Measurements from ENCODE around the gene SNAPIN. TPM values are rescaled to one million over a fixed set of nuclear protein-coding genes. Genes with fewer than 3 reads are reported as not detected.
A peak's percentile ranks its signal among the peaks of the same experiment; 100 is the strongest.

Gene SNAPIN
- total RNA-seq, 1 experiment from 2014 or later = 29.0 TPM

GRCh38 chr1:153649137-153649862 is 9.2 kb upstream of the SNAPIN start:
- Histone ChIP-seq H3K79me2 (ENCODE audit: insufficient read depth, low read length) (no peaks in the 10 kb centered on the region), H3K56ac (ENCODE audit: insufficient read length, low read depth, low read length) (no peak overlapping the region), H2BK120ac (ENCODE audit: low read depth, low read length, poor library complexity, severe bottlenecking) (no peak overlapping the region), H3K18ac (ENCODE audit: insufficient read length, low read depth, low read length) (no peak overlapping the region), H3K23ac (ENCODE audit: insufficient read length, low read depth, low read length) (no peak overlapping the region), H3K23me2 (ENCODE audit: insufficient read length, low read depth, low read length, poor library complexity, severe bottlenecking) (no peaks in the 10 kb centered on the region), H2BK20ac (ENCODE audit: low read depth, low read length, poor library complexity, severe bottlenecking) (no peak overlapping the region), H4K8ac (replicated peaks; ENCODE audit: insufficient read length, low read depth, low read length) (no peak overlapping the region), H4K20me1 (ENCODE audit: control insufficient read depth, insufficient read depth, insufficient read length) (no peaks in the 10 kb centered on the region), H3T11ph (ENCODE audit: low read length) (no peak overlapping the region), H4K91ac (ENCODE audit: insufficient read length, low read depth, low read length) (no peak overlapping the region), H3K9ac (ENCODE audit: extremely low read depth, insufficient read length, low read length) (no peak overlapping the region), H3K4me2 (ENCODE audit: insufficient read depth, insufficient read length, low read length) (no peak overlapping the region), H3K27me3 (ENCODE audit: insufficient read depth, low read length) (no peaks in the 10 kb centered on the region), H4K5ac (ENCODE audit: insufficient read length, low read depth, low read length) (no peak overlapping the region), H2BK15ac (ENCODE audit: low read depth, low read length) (no peak overlapping the region), H2AFZ (ENCODE audit: low read length) (no peak overlapping the region), H3K4ac (ENCODE audit: low read depth, low read length) (no peak overlapping the region), H3K27ac (ENCODE audit: insufficient read length, low read depth, low read length) (no peak overlapping the region), H2AK5ac (ENCODE audit: insufficient read length, low read length) (no peak overlapping the region), H2BK5ac (ENCODE audit: insufficient read length, low read length) (no peak overlapping the region), H3K79me1 (ENCODE audit: insufficient read depth, low read depth, low read length, poor library complexity, severe bottlenecking) (no peaks in the 10 kb centered on the region), H2BK12ac (ENCODE audit: insufficient read length, low read depth, low read length) (no peak overlapping the region), H3K14ac (ENCODE audit: insufficient read depth, low read length) (no peak overlapping the region), H3K4me1 (ENCODE audit: insufficient read depth, low read length) (no peaks in the 10 kb centered on the region), H3K9me3 (ENCODE audit: control insufficient read depth, low read depth, low read length) (no peaks in the 10 kb centered on the region)
- no peak for TF ChIP-seq CTCF (conservative IDR thresholded peaks at IDR 0.05)
- peaks cover 12 to 25% (median 23%) of the 10 kb centered on the region in 3 experiments; a peak in 6 of 7 replicates for H3K36me3 Mint-ChIP-seq (ENCODE audit: insufficient read depth in 1 of 3, low read depth in 3 of 3)
- DNase-seq = no peak
- H3K27ac Mint-ChIP-seq = peak overlapping the region; percentile 8 to 25 (median 18); a peak in 2 of 7 replicates
- peaks cover 4% of the 10 kb centered on the region; the same call in 1 of the 2 replicates for H3K27me3 Mint-ChIP-seq (ENCODE audit: low read depth)
- no peak overlapping the region; a peak in 1 of 5 replicates for H3K4me3 Mint-ChIP-seq
- WGBS (ENCODE audit: extremely low coverage, insufficient read length, low lambda C conversion rate) = no CpG with 5 or more reads among the region's 3 CpGs
- H3K9me3 Mint-ChIP-seq = no peaks in the 10 kb centered on the region
- H3K4me1 Mint-ChIP-seq = peaks cover 6% of the 10 kb centered on the region in 2 experiments

All from H9 (cell line).